Ovary (tissue), 9 donors: ENCODE data around the gene CACUL1. TPM values are rescaled to one million over a fixed set of nuclear protein-coding genes. Genes with fewer than 3 reads are reported as not detected.
"Not testable (repeated sequence)": the region's sequence is repeated elsewhere in the genome, so short reads cannot be mapped to it uniquely, and the experiment has no call there.

Source experiments
- DNase-seq, 5 donors: peaks; one replicate each; pipeline ENCODE4 v3.0.0-alpha.2; 2019 to 2020
- H3K27ac ChIP-seq, 2 donors: fragments of 200-600 bp; one replicate each; pipeline versions ENCODE4 v1.5.1 to v1.8.0; 2019 to 2022
- H3K27me3 ChIP-seq: fragments of 200-600 bp; one replicate; pipeline ENCODE4 v1.8.0; 2022
- H3K36me3 ChIP-seq: fragments of 200-600 bp; sonication (generic); one replicate; pipeline ENCODE4 v1.5.1; 2019
- H3K4me1 ChIP-seq: one replicate; pipeline ENCODE4 v1.8.1; 2013; ENCODE audit warnings: mild to moderate bottlenecking, moderate library complexity; ENCODE audit not compliant: insufficient read depth
- H3K4me3 ChIP-seq: fragments of 200-600 bp; sonication (generic); one replicate; pipeline ENCODE4 v1.5.1; 2017
- H3K9me3 ChIP-seq, 2 donors: fragments of 200-600 bp in 1 of 2; sonication (generic) in 1 of 2; one replicate each; pipeline versions ENCODE4 v1.5.1 to v1.8.1; 2013 to 2019; ENCODE audit warnings: mild to moderate bottlenecking in 1 of 2, moderate library complexity in 1 of 2
- CTCF ChIP-seq, 3 donors: fragments of 450-650 bp in 2 of 3; fragments of 200-600 bp in 1 of 3; IDR thresholded peaks; one replicate each; pipeline versions ENCODE4 v1.5.1 to v1.8.0; 2016 to 2022; ENCODE audit warnings: antibody characterized with exemption in 3 of 3, mild to moderate bottlenecking in 1 of 3
- EP300 ChIP-seq: sonication (generic); formaldehyde crosslinking; IDR thresholded peaks from one replicate; pipeline ENCODE4 v1.6.1; 2017; ENCODE audit warnings: antibody characterized with exemption
- POLR2A ChIP-seq: fragments of 450-650 bp; IDR thresholded peaks from one replicate; pipeline ENCODE4 v1.6.1; 2017; ENCODE audit warnings: antibody characterized with exemption, mild to moderate bottlenecking, moderate library complexity
- WGBS, 3 donors: extraction: QIAGEN DNeasy Blood & Tissue Kit in 1 of 3; methylation state at CpG; one replicate each; pipeline versions ENCODE4 v1.1.5 to v1.1.7; 2013 to 2017; 5-methylcytosine and 5-hydroxymethylcytosine counted together
- intact Hi-C, 4 donors: fragments of 100-400 bp; cut with DNase I; formaldehyde crosslinking; loops; one replicate each; pipeline versions ENCODE4 v1.11.0 to v1.15.1; 2022 to 2023
- polyA plus RNA-seq, 2 donors: library from polyadenylated mRNA; stranded (reverse); fragments of 200-250 nt in 1 of 2; fragments of 350-450 nt in 1 of 2; fragmentation: Illumina TruSeq in 1 of 2; extraction: RNeasy Lipid Tissue Mini Kit (QIAGEN cat#74804) in 1 of 2; gene quantifications; one replicate each; pipeline ENCODE4 v1.2.3, GENCODE V29; 2013 to 2014
- total RNA-seq, 7 donors: library from RNA; depleted of rRNA in 2 of 7; stranded (reverse); fragments of >200 nt in 2 of 7; fragmentation: NEBNext Ultra II Directional in 3 of 7; extraction: Animal tissue kit (Norgen Biotek cat#: 25700) in 3 of 7; gene quantifications; one replicate each; pipeline versions ENCODE4 v1.1.0 to v1.2.4, GENCODE V29; 2016 to 2023
- donor health status: DM: no; HTN: no; CAD: no; lungs with moderate emphysema.
- donor health status: DM: no; HTN: no; CAD: no.
- donor health status: Bipolar disorder and iron deficiency.
- donor health status: DM: yes; HTN: yes; CAD: no.
- donor health status: DM: no; HTN: no; CAD: no.
- donor health status: DM: yes; HTN: yes; CAD: no.

The CACUL1 gene
- total and polyA plus RNA-seq, 9 donors: 7.0 to 29.7 (median 25.9) TPM

GRCh38 chr10:118662228-118663035 lies 92.3 kb downstream of the CACUL1 start:
- no peaks in the 10 kb centered on the region for H3K4me1 ChIP-seq
- TF ChIP-seq CTCF (IDR thresholded peaks at IDR 0.05) (no peak), EP300 (no peak), POLR2A (no peak)
- no peak for DNase-seq

GRCh38 chr10:118658762-118659161 lies 96.0 kb downstream of the CACUL1 start:
- no peaks in the 10 kb centered on the region for H3K27me3 ChIP-seq
- H3K9me3 ChIP-seq: no peaks in the 10 kb centered on the region
- intact Hi-C loops: no loop called here
- DNase-seq: no peak
- WGBS, 3 donors: 49 to 73% (median 68%) methylated on average over 3 of the region's 3 CpGs
- H3K36me3 ChIP-seq: no peaks in the 10 kb centered on the region
- H3K4me3 ChIP-seq: no peak overlapping the region
- no peaks in the 10 kb centered on the region for H3K4me1 ChIP-seq
- no peak overlapping the region for H3K27ac ChIP-seq
- TF ChIP-seq EP300 (no peak), CTCF (IDR thresholded peaks at IDR 0.05) (no peak), POLR2A (no peak)

More at GRCh38 chr10:118662228-118663035, 92.3 kb downstream of the CACUL1 start:
- intact Hi-C loops: no loop called here
- H3K27ac ChIP-seq: no peak overlapping the region
- WGBS, 3 donors: 70 to 80% (median 75%) methylated on average over 4 of the region's 4 CpGs
- no peaks in the 10 kb centered on the region for H3K36me3 ChIP-seq
- no peaks in the 10 kb centered on the region for H3K27me3 ChIP-seq
- H3K9me3 ChIP-seq: no peaks in the 10 kb centered on the region
- H3K4me3 ChIP-seq: no peak overlapping the region

GRCh38 chr10:118658168-118658567 lies 96.6 kb downstream of the CACUL1 start:
- WGBS, 3 donors: 75 to 93% (median 83%) methylated on average over 1 of the region's 1 CpG
- DNase-seq, intact Hi-C loops, H3K4me1 ChIP-seq, H3K4me3 ChIP-seq, H3K27ac ChIP-seq, H3K9me3 ChIP-seq, H3K27me3 ChIP-seq, H3K36me3 ChIP-seq: not testable (repeated sequence)

GRCh38 chr10:118645294-118645693 lies 109.5 kb downstream of the CACUL1 start:
- H3K4me1 ChIP-seq, DNase-seq, intact Hi-C loops, H3K36me3 ChIP-seq, H3K27me3 ChIP-seq, H3K4me3 ChIP-seq, H3K27ac ChIP-seq, H3K9me3 ChIP-seq: not testable (repeated sequence)
- 73 to 85% (median 78%) methylated on average over 1 of the region's 1 CpG for WGBS, 3 donors

- no peak for DNase-seq
- no peaks in the 10 kb centered on the region for H3K27me3 ChIP-seq
- H3K27ac ChIP-seq: no peak overlapping the region
- WGBS, 3 donors: 68 to 72% (median 70%) methylated on average over 2 of the region's 2 CpGs
- no peak overlapping the region for H3K4me3 ChIP-seq
- TF ChIP-seq CTCF (IDR thresholded peaks at IDR 0.05): no peak
- no peak for TF ChIP-seq EP300
- no peak for TF ChIP-seq POLR2A
- H3K9me3 ChIP-seq: no peaks in the 10 kb centered on the region
- H3K4me1 ChIP-seq: no peaks in the 10 kb centered on the region
- no peaks in the 10 kb centered on the region for H3K36me3 ChIP-seq
- intact Hi-C loops: no loop called here
Measured at GRCh38 chr10:118642228-118642627, 112.5 kb downstream of the CACUL1 start.
